ENCODE measurements around the gene UBE2G1.

- TF ChIP-seq, protein P1, sequence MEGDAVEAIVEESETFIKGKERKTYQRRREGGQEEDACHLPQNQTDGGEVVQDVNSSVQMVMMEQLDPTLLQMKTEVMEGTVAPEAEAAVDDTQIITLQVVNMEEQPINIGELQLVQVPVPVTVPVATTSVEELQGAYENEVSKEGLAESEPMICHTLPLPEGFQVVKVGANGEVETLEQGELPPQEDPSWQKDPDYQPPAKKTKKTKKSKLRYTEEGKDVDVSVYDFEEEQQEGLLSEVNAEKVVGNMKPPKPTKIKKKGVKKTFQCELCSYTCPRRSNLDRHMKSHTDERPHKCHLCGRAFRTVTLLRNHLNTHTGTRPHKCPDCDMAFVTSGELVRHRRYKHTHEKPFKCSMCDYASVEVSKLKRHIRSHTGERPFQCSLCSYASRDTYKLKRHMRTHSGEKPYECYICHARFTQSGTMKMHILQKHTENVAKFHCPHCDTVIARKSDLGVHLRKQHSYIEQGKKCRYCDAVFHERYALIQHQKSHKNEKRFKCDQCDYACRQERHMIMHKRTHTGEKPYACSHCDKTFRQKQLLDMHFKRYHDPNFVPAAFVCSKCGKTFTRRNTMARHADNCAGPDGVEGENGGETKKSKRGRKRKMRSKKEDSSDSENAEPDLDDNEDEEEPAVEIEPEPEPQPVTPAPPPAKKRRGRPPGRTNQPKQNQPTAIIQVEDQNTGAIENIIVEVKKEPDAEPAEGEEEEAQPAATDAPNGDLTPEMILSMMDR (IDR thresholded peaks at IDR 0.05): no peak
- TF ChIP-seq POLR2A (IDR thresholded peaks at IDR 0.05): no peak
These were observed 15.5 kb upstream of the UBE2G1 start for GRCh38 chr17:4381690-4382671.
